Measurements from ENCODE around the gene GUCA1A. TPM values are rescaled to one million over a fixed set of nuclear protein-coding genes. Genes with fewer than 3 reads are reported as not detected.

GUCA1A gene
- total RNA-seq, 1 experiment from 2014 or later, result not detected

DNA sequence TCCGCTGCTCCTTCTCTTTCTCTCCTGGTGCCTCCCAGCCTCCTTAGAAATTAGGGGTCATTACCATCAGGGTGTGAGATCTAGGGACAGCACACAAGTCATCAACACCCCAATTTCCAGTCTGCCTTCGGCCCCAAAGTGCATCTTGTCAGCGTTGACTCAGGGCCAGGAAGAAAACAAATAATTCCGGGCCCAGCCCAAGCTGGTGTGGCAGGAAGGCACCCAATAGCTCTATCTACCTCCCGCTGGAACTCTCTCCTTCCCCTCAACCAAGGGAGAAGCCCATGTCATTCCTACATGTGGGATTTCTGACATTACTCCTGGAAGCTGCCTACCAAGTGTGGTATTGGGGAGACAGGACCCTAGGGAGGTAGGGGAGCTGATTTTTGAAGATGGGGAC lies 19.2 kb upstream of the GUCA1A start:
- POLR2A ChIA-PET, result no interaction called here
- no peaks in the 10 kb centered on the region for H3K9me3 ChIP-seq (ENCODE audit: control insufficient read depth in 1 of 2, insufficient read depth in 1 of 2, low read depth in 1 of 2, low read length in 2 of 2)
- no peak overlapping the region for H3K4me2 ChIP-seq (ENCODE audit: low read length)
- H2AFZ ChIP-seq (ENCODE audit: low read depth, low read length, poor library complexity, severe bottlenecking), result no peak overlapping the region
- RAD21 ChIA-PET (ENCODE audit: low non-redundant PET in 1 of 2, low total read pairs in 2 of 2, uncharacterized antibody in 2 of 2, unreplicated experiment in 2 of 2), result no interaction called here
- no peak overlapping the region for H3K27ac ChIP-seq (ENCODE audit: low read depth, low read length)
- no peak for ATAC-seq
- H3K9me2 ChIP-seq (ENCODE audit: insufficient read depth), result no peaks in the 10 kb centered on the region
- CTCF ChIA-PET, result no interaction called here
- no peaks in the 10 kb centered on the region for H3K79me2 ChIP-seq (ENCODE audit: insufficient read depth, low read length)
- intact Hi-C loops (cut with micrococcal nuclease), result no loop called here
- no peaks in the 10 kb centered on the region for H3K36me3 ChIP-seq (ENCODE audit: control insufficient read depth in 1 of 2, insufficient read depth in 2 of 2, low read length in 2 of 2)
- BruUV-seq (replicated peaks), result no TSS peak
- no peaks in the 10 kb centered on the region for H3K27me3 ChIP-seq (ENCODE audit: insufficient read depth, low read length)
- peaks cover 0 to 7% of the 10 kb centered on the region in 2 experiments; a peak in 1 of 4 replicates for H3K4me1 ChIP-seq (ENCODE audit: control insufficient read depth in 1 of 2, insufficient read depth in 2 of 2, low read length in 2 of 2)
- H4K20me1 ChIP-seq (ENCODE audit: insufficient read depth), result no peaks in the 10 kb centered on the region
- TF ChIP-seq SRF (IDR thresholded peaks at IDR 0.05; ENCODE audit: low read depth), result no peak
- no peak for TF ChIP-seq CEBPB (IDR thresholded peaks at IDR 0.05; ENCODE audit: low read depth)
- TF ChIP-seq EZH2phosphoT487 (IDR thresholded peaks at IDR 0.05; ENCODE audit: borderline replicate concordance), result no peak
- TF ChIP-seq EZH2 (IDR thresholded peaks at IDR 0.05), result no peak
- TF ChIP-seq, protein P1, sequence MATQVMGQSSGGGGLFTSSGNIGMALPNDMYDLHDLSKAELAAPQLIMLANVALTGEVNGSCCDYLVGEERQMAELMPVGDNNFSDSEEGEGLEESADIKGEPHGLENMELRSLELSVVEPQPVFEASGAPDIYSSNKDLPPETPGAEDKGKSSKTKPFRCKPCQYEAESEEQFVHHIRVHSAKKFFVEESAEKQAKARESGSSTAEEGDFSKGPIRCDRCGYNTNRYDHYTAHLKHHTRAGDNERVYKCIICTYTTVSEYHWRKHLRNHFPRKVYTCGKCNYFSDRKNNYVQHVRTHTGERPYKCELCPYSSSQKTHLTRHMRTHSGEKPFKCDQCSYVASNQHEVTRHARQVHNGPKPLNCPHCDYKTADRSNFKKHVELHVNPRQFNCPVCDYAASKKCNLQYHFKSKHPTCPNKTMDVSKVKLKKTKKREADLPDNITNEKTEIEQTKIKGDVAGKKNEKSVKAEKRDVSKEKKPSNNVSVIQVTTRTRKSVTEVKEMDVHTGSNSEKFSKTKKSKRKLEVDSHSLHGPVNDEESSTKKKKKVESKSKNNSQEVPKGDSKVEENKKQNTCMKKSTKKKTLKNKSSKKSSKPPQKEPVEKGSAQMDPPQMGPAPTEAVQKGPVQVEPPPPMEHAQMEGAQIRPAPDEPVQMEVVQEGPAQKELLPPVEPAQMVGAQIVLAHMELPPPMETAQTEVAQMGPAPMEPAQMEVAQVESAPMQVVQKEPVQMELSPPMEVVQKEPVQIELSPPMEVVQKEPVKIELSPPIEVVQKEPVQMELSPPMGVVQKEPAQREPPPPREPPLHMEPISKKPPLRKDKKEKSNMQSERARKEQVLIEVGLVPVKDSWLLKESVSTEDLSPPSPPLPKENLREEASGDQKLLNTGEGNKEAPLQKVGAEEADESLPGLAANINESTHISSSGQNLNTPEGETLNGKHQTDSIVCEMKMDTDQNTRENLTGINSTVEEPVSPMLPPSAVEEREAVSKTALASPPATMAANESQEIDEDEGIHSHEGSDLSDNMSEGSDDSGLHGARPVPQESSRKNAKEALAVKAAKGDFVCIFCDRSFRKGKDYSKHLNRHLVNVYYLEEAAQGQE (IDR thresholded peaks at IDR 0.05; ENCODE audit: low read depth), result no peak
- TF ChIP-seq POLR2A (IDR thresholded peaks at IDR 0.05; ENCODE audit: borderline replicate concordance, extremely low read depth, insufficient read depth, insufficient read length), result no peak
- TF ChIP-seq SIN3A (IDR thresholded peaks at IDR 0.05; ENCODE audit: low read depth), result no peak
- TF ChIP-seq, protein P2, sequence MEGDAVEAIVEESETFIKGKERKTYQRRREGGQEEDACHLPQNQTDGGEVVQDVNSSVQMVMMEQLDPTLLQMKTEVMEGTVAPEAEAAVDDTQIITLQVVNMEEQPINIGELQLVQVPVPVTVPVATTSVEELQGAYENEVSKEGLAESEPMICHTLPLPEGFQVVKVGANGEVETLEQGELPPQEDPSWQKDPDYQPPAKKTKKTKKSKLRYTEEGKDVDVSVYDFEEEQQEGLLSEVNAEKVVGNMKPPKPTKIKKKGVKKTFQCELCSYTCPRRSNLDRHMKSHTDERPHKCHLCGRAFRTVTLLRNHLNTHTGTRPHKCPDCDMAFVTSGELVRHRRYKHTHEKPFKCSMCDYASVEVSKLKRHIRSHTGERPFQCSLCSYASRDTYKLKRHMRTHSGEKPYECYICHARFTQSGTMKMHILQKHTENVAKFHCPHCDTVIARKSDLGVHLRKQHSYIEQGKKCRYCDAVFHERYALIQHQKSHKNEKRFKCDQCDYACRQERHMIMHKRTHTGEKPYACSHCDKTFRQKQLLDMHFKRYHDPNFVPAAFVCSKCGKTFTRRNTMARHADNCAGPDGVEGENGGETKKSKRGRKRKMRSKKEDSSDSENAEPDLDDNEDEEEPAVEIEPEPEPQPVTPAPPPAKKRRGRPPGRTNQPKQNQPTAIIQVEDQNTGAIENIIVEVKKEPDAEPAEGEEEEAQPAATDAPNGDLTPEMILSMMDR (IDR thresholded peaks at IDR 0.05 in 2 of 3, conservative IDR thresholded peaks at IDR 0.05 in 1 of 3; ENCODE audit: borderline replicate concordance in 1 of 3, insufficient read depth in 1 of 3, low read depth in 2 of 3, low read length in 2 of 3), result no peak
- no peak for TF ChIP-seq SP1 (IDR thresholded peaks at IDR 0.05; ENCODE audit: low read depth)
- no peak for TF ChIP-seq ELF1 (IDR thresholded peaks at IDR 0.05; ENCODE audit: borderline replicate concordance, low read depth)
- no peak for TF ChIP-seq ZNF274 (IDR thresholded peaks at IDR 0.05; ENCODE audit: low read depth, low read length)
- TF ChIP-seq, protein P3, sequence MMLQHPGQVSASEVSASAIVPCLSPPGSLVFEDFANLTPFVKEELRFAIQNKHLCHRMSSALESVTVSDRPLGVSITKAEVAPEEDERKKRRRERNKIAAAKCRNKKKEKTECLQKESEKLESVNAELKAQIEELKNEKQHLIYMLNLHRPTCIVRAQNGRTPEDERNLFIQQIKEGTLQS (IDR thresholded peaks at IDR 0.05), result no peak
- no peak for TF ChIP-seq POLR2AphosphoS5 (IDR thresholded peaks at IDR 0.05; ENCODE audit: low read depth, low read length)
- TF ChIP-seq RAD21 (IDR thresholded peaks at IDR 0.05; ENCODE audit: low read depth), result no peak
- no peak overlapping the region for H3K9ac ChIP-seq (ENCODE audit: low read length)
- DNase-seq (ENCODE audit: low read depth, low spot score), result no peak
- no peak overlapping the region for H3K4me3 ChIP-seq (replicated peaks in 1 of 2; ENCODE audit: low read depth in 1 of 2, low read length in 2 of 2)
